Mucosa of descending colon (tissue), 3 donors: ENCODE data around the gene KLF11. TPM values are rescaled to one million over a fixed set of nuclear protein-coding genes. Genes with fewer than 3 reads are reported as not detected.
"Not testable (repeated sequence)": the region's sequence is repeated elsewhere in the genome, so short reads cannot be mapped to it uniquely, and the experiment has no call there.

Experiments
- ATAC-seq: fragments of 200-7000 bp; cut with Tn5 transposase; one replicate; pipeline ENCODE4 v1.9.1; 2020; ENCODE audit warnings: mild to moderate bottlenecking, moderate library complexity
- DNase-seq, 3 donors: peaks; one replicate each; pipeline ENCODE4 v3.0.0-alpha.2; 2020
- H3K36me3 ChIP-seq: fragments of 200-600 bp; one replicate; pipeline ENCODE4 v1.8.0; 2021; ENCODE audit warnings: low read depth, mild to moderate bottlenecking
- H3K4me1 ChIP-seq: fragments of 200-600 bp; one replicate; pipeline ENCODE4 v1.8.0; 2021; ENCODE audit warnings: low read depth, mild to moderate bottlenecking
- H3K4me3 ChIP-seq: fragments of 200-600 bp; one replicate; pipeline ENCODE4 v1.8.0; 2021; ENCODE audit warnings: mild to moderate bottlenecking
- H3K9me3 ChIP-seq: fragments of 200-600 bp; one replicate; pipeline ENCODE4 v1.8.0; 2021; ENCODE audit warnings: mild to moderate bottlenecking
- intact Hi-C, 2 donors: fragments of 100-400 bp; cut with DNase I in 1 of 2; cut with micrococcal nuclease in 1 of 2; formaldehyde crosslinking; loops; one replicate each; pipeline versions ENCODE4 v1.11.0 to v1.11.1; 2022; cut with DNase I, micrococcal nuclease
- total RNA-seq, 3 donors: library from RNA; stranded (reverse); fragmentation: NEBNext Ultra II Directional in 2 of 3; extraction: Animal tissue kit (Norgen Biotek cat#: 25700) in 2 of 3; gene quantifications; one replicate each; pipeline versions ENCODE4 v1.2.1 to v1.2.4, GENCODE V29; 2021 to 2023
- TF ChIP-seq, protein P1 (sequence below): fragments of 200-600 bp; IDR thresholded peaks from one replicate; pipeline ENCODE4 v1.8.0; 2022; ENCODE audit warnings: antibody characterized with exemption, mild to moderate bottlenecking
- donor health status: DM: no; HTN: no; CAD: no; lungs with moderate emphysema.
- donor health status: DM: no; HTN: no; CAD: no.
- donor health status: DM: no; HTN: yes; CAD: no.

Gene KLF11
- total RNA-seq, 3 donors from 2014 or later = 5.9 to 34.7 (median 11.9) TPM

DNA sequence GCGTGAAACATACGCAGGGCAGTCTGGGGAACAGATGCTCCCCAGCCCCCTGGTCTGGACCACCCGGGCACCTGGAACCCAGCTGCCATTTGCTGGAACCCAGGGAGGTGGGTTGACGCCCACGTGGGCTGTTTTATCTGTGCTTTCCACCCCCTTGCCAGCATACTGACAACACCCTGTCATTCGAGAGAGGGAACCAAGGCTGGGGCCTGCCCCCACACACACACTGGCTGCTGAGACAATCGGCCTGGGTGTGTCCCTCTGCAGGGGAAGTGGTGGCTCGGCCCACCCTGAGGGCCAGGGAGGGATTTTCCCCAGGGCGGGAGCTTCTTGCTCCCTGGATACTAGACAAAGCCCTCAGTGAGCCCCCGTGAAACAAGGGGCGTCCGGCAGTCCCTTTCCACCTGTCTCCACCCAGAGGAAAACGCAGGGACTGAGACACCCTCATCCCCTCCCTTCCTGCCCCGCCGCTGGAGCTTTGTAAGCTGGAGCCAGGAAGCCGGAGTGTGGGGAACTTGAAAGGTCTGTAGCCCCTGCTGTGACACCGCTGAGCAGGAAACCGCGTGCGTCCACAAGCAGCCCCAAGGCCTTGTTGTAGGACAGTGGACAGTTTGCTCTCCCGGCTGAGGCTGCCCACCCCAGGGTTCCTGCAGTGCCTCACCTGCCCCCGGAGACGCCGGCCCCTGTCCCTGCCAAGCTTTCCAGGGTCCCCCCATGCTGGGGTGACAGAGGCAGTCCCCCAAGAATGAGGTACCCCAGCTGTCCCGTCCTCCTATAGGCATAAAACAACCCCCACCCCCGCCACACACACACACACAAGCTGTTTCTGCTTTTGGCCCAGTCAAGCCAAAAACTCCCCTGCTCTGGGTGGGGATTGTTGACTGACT, 14.1 kb upstream of the KLF11 start:
- Histone ChIP-seq H3K36me3 (no peaks in the 10 kb centered on the region), H3K4me1 (peaks cover 12% of the 10 kb centered on the region), H3K4me3 (no peak overlapping the region), H3K9me3 (no peaks in the 10 kb centered on the region)
- intact Hi-C loops = no loop called here
- ATAC-seq (peak; percentile 86), DNase-seq (peak; percentile 54 to 85 (median 68))
- TF ChIP-seq, protein P1, sequence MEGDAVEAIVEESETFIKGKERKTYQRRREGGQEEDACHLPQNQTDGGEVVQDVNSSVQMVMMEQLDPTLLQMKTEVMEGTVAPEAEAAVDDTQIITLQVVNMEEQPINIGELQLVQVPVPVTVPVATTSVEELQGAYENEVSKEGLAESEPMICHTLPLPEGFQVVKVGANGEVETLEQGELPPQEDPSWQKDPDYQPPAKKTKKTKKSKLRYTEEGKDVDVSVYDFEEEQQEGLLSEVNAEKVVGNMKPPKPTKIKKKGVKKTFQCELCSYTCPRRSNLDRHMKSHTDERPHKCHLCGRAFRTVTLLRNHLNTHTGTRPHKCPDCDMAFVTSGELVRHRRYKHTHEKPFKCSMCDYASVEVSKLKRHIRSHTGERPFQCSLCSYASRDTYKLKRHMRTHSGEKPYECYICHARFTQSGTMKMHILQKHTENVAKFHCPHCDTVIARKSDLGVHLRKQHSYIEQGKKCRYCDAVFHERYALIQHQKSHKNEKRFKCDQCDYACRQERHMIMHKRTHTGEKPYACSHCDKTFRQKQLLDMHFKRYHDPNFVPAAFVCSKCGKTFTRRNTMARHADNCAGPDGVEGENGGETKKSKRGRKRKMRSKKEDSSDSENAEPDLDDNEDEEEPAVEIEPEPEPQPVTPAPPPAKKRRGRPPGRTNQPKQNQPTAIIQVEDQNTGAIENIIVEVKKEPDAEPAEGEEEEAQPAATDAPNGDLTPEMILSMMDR = no peak

DNA sequence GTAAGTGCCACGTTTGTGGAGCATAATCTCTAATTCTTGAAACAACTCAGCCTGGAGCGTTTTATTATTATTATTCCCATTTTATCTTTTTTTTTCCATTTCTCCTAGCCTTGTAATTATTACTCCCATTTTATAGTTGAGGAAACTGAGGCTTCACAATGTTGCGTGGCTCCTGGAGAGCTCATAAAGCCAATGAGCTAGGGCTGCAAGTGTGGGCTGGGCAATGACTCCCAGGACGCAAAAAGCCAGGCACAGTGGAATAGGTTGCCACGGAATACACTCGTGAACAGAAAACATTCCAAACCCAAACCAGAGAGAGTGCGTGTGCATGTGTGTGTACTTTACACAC, 13.5 kb upstream of the KLF11 start:
- no peak overlapping the region for H3K4me3 ChIP-seq
- no peak for ATAC-seq

DNA sequence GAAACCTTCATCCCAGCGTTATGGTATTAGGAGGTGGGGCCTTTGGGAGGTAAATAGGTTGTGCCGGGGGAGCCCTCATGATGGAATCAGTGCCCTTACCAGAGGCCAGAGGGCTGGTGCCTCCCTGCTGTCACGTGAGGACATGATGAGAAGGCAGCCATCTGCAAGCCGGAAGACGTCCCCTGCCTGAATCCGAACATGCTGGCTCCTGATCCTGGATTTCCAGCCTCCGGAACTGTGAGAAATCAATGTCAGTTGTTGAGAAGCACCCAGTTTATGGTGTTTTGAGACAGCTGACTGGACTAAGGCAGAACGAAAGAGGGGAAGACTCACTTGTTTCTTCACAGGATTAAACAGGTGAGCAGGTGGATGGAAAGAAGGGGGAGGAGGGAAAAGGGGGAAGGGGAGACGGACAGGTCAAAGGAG, 13.0 kb upstream of the KLF11 start:
- TF ChIP-seq, protein P1 = no peak
- DNase-seq = peak in 2 of 3 donors; percentile 59 to 61
- H3K4me1 ChIP-seq = peaks cover 12% of the 10 kb centered on the region
- intact Hi-C loops = no loop called here
- H3K9me3 ChIP-seq = no peaks in the 10 kb centered on the region
- no peaks in the 10 kb centered on the region for H3K36me3 ChIP-seq
- H3K4me3 ChIP-seq = no peak overlapping the region
- peak; percentile 63 for ATAC-seq

More for the DNA sequence above, 13.5 kb upstream of the KLF11 start:
- Histone ChIP-seq H3K9me3 (no peaks in the 10 kb centered on the region), H3K36me3 (no peaks in the 10 kb centered on the region), H3K4me1 (peaks cover 12% of the 10 kb centered on the region)
- peak in 1 of 3 donors; percentile 2 for DNase-seq
- TF ChIP-seq, protein P1 = no peak
- intact Hi-C loops = no loop called here

DNA sequence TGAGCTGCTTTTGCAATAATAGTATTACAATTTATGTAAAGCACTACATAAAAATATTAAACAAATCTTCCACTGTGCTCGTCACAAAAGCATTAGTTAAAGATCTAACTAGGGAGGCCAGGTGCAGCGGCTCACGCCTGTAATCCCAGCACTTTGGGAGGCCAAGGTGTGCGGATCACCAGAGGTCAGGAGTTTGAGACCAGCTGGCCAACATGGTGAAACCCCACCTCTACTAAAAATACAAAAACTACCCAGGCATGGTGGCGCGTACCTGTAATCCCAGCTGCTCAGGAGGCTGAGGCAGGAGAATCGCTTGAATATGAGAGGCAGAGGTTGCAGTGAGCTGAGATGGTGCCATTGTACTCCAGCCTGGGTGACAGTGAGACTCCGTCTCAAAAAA, 12.6 kb upstream of the KLF11 start:
- peak in 1 of 3 donors; percentile 17 for DNase-seq
- H3K36me3 ChIP-seq, H3K9me3 ChIP-seq, H3K4me3 ChIP-seq, ATAC-seq, intact Hi-C loops: not testable (repeated sequence)
- peaks cover 12% of the 10 kb centered on the region for H3K4me1 ChIP-seq

DNA sequence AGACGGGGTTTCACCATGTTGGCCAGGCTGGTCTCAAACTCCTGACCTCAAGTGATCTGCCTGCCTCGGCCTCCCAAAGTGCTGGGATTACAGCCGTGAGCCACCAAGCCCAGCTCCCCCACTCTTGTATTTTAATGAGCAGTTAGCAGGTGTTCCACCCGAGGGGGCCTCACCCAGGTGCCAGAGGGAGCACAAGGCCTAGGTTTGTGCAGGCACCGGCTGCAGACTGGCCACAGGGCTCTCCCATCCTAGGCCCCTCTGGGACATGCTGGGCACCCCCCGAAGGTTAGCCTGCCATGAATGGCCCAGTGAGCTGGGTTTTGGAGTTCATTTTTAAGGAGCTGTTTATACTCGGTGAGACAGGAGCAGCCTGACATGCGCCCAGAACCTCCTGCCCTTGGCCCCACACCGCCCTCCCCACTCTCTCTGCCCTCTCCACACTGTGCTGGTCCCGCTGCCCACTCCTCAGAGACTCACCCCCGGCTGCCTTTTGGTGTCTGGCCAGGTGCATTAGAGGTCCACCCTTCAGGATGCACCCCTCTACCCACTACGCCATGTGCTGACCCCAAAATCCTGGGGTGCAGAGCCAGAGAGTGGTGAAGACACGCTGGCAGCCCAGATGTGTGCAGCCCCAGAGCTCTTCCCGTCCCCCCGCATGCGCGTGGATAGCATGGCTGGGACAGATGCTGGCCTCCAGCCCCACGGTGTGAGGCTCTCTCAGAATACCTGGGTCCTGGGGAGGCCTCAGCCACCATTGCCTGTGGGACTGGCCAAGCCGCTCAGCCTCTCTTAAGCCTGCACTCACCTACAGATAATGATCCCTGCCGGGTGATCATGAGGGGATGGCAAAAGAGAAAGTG, 11.2 kb upstream of the KLF11 start:
- H3K4me1 ChIP-seq = peaks cover 12% of the 10 kb centered on the region
- TF ChIP-seq, protein P1 = no peak
- H3K9me3 ChIP-seq = no peaks in the 10 kb centered on the region

DNA sequence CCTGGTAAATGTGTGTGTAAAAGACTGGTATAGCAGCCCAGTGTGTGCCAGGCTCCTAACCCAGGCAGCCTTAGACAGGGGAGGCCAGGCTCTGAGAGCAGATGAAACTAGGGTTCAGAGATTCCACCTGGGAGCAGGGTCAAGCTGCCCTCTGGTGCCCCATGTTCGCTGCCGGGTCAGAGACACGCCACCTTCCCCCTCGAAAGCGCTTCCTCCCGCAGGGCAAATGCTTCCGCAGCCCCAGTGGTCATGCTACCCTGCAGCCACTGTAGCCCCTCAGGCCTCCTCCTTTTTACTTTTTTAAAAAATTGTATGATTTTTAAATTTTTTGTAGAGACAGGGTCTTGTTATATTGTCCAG, 10.6 kb upstream of the KLF11 start:
- H3K9me3 ChIP-seq = no peaks in the 10 kb centered on the region
- H3K4me3 ChIP-seq = no peak overlapping the region
- ATAC-seq (no peak), DNase-seq (peak in 1 of 3 donors; percentile 22)
- intact Hi-C loops = no loop called here
- peaks cover 12% of the 10 kb centered on the region for H3K4me1 ChIP-seq
- H3K36me3 ChIP-seq = no peaks in the 10 kb centered on the region
- TF ChIP-seq, protein P1 = no peak

More for the DNA sequence above, 11.2 kb upstream of the KLF11 start:
- ATAC-seq = no peak
- no peak overlapping the region for H3K4me3 ChIP-seq
- peak in 1 of 3 donors; percentile 38 for DNase-seq
- intact Hi-C loops = no loop called here
- H3K36me3 ChIP-seq = no peaks in the 10 kb centered on the region
